Ishikawa (cell line): ENCODE data around the gene PHLDA3.

Source experiments
- CREB1 ChIP-seq: IDR thresholded peaks from 2 replicates; pipeline ENCODE4 v1.6.1; 2012; ENCODE audit warnings: low read depth
- RAD21 ChIP-seq: IDR thresholded peaks from 2 replicates; pipeline ENCODE4 v1.6.1; 2012; ENCODE audit warnings: low read depth
- REST ChIP-seq: IDR thresholded peaks from 2 replicates; pipeline ENCODE4 v1.6.1; 2012; ENCODE audit warnings: low read depth, mild to moderate bottlenecking
- USF1 ChIP-seq: IDR thresholded peaks from 2 replicates; pipeline ENCODE4 v1.6.1; 2012
- YY1 ChIP-seq: IDR thresholded peaks from 2 replicates; pipeline ENCODE4 v1.6.1; 2012; ENCODE audit warnings: low read depth

- TF ChIP-seq REST (no peak), CREB1 (no peak), YY1 (no peak), USF1 (no peak), RAD21 (no peak)
Measured at GRCh38 chr1:201452866-201453265, 16.1 kb downstream of the PHLDA3 start.
